Cortex of kidney (tissue), 1 donor: ENCODE data around the gene DHX30.
"Not testable (repeated sequence)": the region's sequence is repeated elsewhere in the genome, so short reads cannot be mapped to it uniquely, and the experiment has no call there.

ENCODE experiments used
- DNase-seq: peaks from one replicate; lab custom pipeline; 2025; lab: John Stamatoyannopoulos, UW

DHX30 gene

GRCh38 chr3:47813551-47814177, 10.7 kb downstream of the DHX30 start:
- DNase-seq: no peak

DNA sequence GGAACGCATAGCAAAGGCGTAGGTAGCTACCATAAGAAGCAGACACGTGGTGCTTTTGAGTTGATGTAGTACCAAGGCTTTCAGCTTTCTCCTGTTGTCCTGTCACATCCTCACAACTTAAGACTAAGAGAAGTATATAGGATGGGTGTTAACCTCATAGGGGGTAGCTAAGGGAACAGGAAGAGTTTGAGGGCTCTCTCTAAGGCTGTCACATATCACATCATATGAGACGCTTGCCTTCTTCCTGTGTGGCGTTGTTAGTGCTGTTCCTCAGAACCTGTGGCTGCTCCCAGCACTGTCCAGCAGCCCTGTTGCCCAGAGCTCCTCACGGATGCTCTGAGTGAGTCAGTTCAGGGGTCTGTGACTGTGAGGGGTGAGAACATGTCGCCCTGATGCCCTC, 14.7 kb downstream of the DHX30 start:
- no peak for DNase-seq

- no peak for DNase-seq
These were observed 21.9 kb downstream of the DHX30 start for GRCh38 chr3:47824541-47825473.

GRCh38 chr3:47825590-47825989, 22.7 kb downstream of the DHX30 start:
- DNase-seq: no peak

- DNase-seq: not testable (repeated sequence)
These were observed 26.5 kb downstream of the DHX30 start for GRCh38 chr3:47829482-47829881.

GRCh38 chr3:47836986-47837385, 34.0 kb downstream of the DHX30 start:
- DNase-seq: no peak

- no peak for DNase-seq
These were observed 35.6 kb downstream of the DHX30 start for GRCh38 chr3:47838503-47838902.

- DNase-seq: no peak
These were observed 38.9 kb downstream of the DHX30 start for GRCh38 chr3:47841786-47842349.

- no peak for DNase-seq
These were observed 43.4 kb downstream of the DHX30 start for GRCh38 chr3:47846186-47846879.

DNA sequence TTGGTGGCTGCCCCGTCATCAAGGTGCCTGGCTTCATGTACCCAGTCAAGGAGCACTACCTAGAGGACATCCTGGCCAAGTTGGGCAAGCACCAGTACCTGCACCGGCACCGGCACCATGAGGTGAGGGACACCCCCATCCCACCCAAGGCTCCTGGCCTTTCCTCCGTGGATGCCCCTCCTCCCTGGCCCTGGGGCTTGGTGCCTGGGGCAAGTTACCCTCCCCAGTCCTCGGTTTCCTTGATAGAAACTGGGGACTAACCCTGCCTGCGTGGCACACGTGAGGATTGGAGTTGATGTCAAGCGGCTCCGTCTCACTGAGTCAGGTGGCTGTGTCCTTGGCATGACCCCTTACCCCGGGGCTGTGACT, 43.9 kb downstream of the DHX30 start:
- no peak for DNase-seq

DNA sequence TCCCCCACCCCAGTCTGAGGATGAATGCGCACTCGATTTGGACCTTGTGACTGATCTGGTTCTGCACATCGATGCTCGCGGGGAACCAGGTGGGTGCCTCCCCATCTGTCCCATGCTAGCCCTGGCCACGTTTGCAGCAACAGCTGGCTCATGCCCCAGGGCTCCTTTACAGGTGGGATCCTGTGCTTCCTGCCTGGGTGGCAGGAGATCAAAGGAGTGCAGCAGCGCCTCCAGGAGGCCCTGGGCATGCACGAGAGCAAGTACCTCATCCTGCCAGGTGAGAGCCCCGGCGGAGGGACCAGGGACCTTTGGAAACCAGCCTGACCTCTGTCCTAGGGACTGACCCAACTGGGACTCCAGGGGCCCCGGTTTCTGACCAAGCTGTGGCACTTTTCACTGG, 44.3 kb downstream of the DHX30 start:
- DNase-seq: no peak

DNA sequence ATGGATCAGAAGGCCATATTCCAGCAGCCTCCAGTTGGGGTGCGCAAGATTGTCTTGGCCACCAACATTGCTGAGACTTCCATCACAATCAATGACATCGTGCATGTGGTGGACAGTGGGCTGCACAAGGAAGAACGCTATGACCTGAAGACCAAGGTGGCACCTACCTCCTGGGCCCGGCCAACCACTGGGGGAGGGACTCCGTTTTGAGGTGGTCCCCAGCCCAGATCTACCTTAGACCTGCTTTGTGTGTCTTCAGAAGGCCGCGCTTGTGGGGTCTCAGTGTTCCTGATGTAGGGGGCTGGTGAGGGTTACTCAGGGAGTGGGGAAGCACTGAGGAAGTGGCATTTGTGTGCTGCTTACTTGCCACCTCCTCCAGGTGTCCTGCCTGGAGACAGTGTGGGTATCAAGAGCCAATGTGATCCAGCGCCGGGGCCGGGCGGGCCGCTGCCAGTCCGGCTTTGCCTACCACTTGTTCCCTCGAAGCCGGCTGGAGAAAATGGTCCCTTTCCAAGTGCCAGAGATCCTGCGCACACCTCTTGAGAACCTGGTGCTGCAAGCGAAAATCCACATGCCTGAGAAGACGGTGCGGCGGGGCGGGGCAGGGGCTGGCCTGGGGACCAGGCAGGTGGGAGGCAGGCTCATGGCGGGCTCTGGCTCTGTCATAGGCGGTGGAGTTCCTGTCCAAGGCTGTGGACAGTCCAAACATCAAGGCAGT, 45.0 kb downstream of the DHX30 start:
- no peak for DNase-seq

GRCh38 chr3:47848599-47849117, 45.7 kb downstream of the DHX30 start:
- DNase-seq: no peak

DNA sequence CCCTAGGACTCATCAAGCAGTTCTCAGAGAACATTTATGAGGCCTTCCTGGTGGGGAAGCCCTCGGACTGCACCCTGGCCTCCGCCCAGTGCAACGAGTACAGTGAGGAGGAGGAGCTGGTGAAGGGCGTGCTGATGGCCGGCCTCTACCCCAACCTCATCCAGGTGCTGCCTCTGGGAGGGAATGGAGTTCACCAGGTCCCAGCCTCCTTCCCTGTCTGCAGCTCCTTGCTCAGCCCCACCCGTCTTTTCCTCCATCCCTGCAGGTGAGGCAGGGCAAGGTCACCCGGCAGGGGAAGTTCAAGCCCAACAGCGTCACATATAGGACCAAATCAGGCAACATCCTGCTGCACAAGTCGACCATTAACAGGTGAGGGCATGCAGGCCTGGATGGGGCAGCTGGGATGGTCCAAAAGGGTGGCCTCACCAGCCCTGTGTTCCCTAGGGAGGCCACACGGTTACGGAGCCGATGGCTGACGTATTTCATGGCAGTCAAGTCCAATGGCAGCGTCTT, 46.3 kb downstream of the DHX30 start:
- DNase-seq: no peak

DNA sequence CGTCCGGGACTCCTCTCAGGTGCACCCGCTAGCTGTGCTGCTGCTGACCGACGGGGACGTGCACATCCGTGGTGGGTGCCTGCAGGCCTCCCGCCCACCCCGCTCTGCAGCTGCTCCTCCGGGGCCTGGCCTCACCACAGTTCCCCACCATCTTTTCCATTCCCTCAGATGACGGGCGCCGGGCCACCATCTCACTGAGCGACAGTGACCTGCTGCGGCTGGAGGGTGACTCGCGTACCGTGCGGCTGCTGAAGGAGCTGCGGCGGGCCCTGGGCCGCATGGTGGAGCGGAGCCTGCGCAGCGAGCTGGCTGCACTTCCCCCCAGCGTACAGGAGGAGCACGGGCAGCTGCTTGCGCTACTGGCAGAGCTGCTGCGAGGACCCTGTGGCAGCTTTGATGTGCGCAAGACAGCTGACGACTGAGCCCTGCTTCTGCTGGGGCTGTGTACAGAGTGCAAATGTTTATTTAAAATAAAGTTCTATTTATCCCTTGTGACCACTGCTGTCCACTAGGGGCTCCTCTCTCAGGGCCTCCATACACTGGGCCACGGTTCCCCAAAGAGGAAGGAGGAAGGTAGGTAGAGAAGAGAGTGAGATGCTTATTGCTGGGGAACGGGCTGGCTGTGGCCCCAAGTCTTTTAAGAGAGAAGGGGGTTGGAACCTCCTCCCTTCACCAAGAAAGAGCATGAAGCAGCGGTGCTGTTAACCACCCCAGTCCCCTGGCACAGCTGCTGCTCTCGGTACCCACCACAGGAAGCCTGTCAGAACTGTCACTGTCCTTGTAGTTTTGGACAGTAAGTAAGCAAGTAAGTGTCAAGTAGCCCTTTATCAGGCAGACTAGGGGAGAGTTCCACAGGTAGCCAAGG, 47.0 kb downstream of the DHX30 start:
- no peak for DNase-seq

GRCh38 chr3:47850564-47851410, 47.8 kb downstream of the DHX30 start:
- DNase-seq: no peak

DNA sequence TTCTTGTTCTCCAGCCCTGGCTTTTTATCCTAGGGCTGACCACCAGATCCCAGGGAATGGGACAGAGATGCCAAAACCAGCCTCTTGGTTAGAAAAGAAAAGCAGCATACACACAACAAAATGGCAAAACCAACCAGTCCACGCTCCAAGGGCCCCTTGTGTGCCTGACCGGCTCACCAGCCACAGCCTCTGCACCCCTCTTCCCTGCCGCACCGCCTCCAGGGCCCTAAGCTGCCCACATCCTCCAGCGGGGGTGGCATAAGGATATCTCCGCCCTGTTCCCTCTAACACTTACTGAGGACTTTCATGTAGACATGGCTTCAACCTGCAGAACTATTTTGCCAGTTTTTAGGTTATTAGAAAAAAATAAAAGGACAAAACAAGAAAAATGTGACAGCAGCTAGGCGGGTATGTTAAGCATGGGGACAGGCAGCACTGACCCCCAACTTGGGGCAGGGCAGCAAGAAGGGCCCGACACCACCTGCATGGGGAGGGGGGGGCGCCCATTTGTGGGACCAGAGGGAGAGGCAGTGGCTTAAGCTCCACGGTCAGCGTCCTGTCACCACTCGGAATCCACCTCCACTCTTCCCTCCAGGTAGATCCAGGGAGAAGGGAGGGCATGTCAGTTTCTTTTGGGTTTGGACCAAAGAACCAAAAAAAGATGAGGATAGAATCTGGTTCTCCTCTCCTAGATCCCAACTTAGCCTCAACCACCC, 49.1 kb downstream of the DHX30 start:
- DNase-seq: no peak
